ENCODE data around the gene TAS2R14. TPM values are rescaled to one million over a fixed set of nuclear protein-coding genes. Genes with fewer than 3 reads are reported as not detected.

TAS2R14 gene
- total RNA-seq, 1 donor from 2014 or later: 2.0 TPM

- no peak overlapping the region for H3K27ac Mint-ChIP-seq (ENCODE audit: unreplicated experiment)
- H3K27me3 Mint-ChIP-seq (ENCODE audit: unreplicated experiment): no peaks in the 10 kb centered on the region
- TF ChIP-seq CTCF (IDR thresholded peaks at IDR 0.05; ENCODE audit: unreplicated experiment): no peak
- no peak overlapping the region for H3K4me3 Mint-ChIP-seq (ENCODE audit: unreplicated experiment)
- no peaks in the 10 kb centered on the region for H3K9me3 Mint-ChIP-seq (ENCODE audit: unreplicated experiment)
- H3K36me3 Mint-ChIP-seq (ENCODE audit: low read depth, unreplicated experiment): no peaks in the 10 kb centered on the region
- no peaks in the 10 kb centered on the region for H3K4me1 Mint-ChIP-seq (ENCODE audit: unreplicated experiment)
- DNase-seq (ENCODE audit: low spot score): no peak
Measured at GRCh38 chr12:10919809-10920208, 19.3 kb downstream of the TAS2R14 start.

- Mint-ChIP-seq H3K4me3 (ENCODE audit: unreplicated experiment) (no peak overlapping the region), H3K36me3 (ENCODE audit: low read depth, unreplicated experiment) (no peaks in the 10 kb centered on the region), H3K27ac (ENCODE audit: unreplicated experiment) (no peak overlapping the region), H3K9me3 (ENCODE audit: unreplicated experiment) (no peaks in the 10 kb centered on the region), H3K4me1 (ENCODE audit: unreplicated experiment) (peaks cover 3% of the 10 kb centered on the region), H3K27me3 (ENCODE audit: unreplicated experiment) (no peaks in the 10 kb centered on the region)
- TF ChIP-seq CTCF (IDR thresholded peaks at IDR 0.05; ENCODE audit: unreplicated experiment): no peak
- DNase-seq (ENCODE audit: low spot score): no peak
Measured at GRCh38 chr12:10910380-10910779, 28.7 kb downstream of the TAS2R14 start.

GRCh38 chr12:10909462-10909861 lies 29.6 kb downstream of the TAS2R14 start, which contains the start of gene TAS2R13:
TSS of gene TAS2R13 (minus strand) at chr12:10909562. CDS start at chr12:10909298, 264 bp downstream.
- Mint-ChIP-seq H3K27ac (ENCODE audit: unreplicated experiment) (no peak within 1 kb of the TSS), H3K27me3 (ENCODE audit: unreplicated experiment) (no peaks in the 10 kb centered on the region), H3K4me3 (ENCODE audit: unreplicated experiment) (no peak within 1 kb of the TSS), H3K36me3 (ENCODE audit: low read depth, unreplicated experiment) (peaks cover 8% of the 10 kb centered on the region), H3K4me1 (ENCODE audit: unreplicated experiment) (peaks cover 3% of the 10 kb centered on the region), H3K9me3 (ENCODE audit: unreplicated experiment) (no peaks in the 10 kb centered on the region)
- no peak for DNase-seq (ENCODE audit: low spot score)
- TF ChIP-seq CTCF (IDR thresholded peaks at IDR 0.05; ENCODE audit: unreplicated experiment): no peak

- no peak overlapping the region for H3K4me3 Mint-ChIP-seq (ENCODE audit: unreplicated experiment)
- peaks cover 11% of the 10 kb centered on the region for H3K36me3 Mint-ChIP-seq (ENCODE audit: low read depth, unreplicated experiment)
- H3K27me3 Mint-ChIP-seq (ENCODE audit: unreplicated experiment): peaks cover 1% of the 10 kb centered on the region
- H3K9me3 Mint-ChIP-seq (ENCODE audit: unreplicated experiment): peaks cover 5% of the 10 kb centered on the region
- TF ChIP-seq CTCF (IDR thresholded peaks at IDR 0.05; ENCODE audit: unreplicated experiment): no peak
- H3K27ac Mint-ChIP-seq (ENCODE audit: unreplicated experiment): no peak overlapping the region
- no peaks in the 10 kb centered on the region for H3K4me1 Mint-ChIP-seq (ENCODE audit: unreplicated experiment)
- no peak for DNase-seq (ENCODE audit: low spot score)
Measured at GRCh38 chr12:10904686-10905085, 34.4 kb downstream of the TAS2R14 start.

GRCh38 chr12:10901427-10901826 lies 37.6 kb downstream of the TAS2R14 start:
- peaks cover 14% of the 10 kb centered on the region for H3K36me3 Mint-ChIP-seq (ENCODE audit: low read depth, unreplicated experiment)
- H3K4me3 Mint-ChIP-seq (ENCODE audit: unreplicated experiment): no peak overlapping the region
- no peak overlapping the region for H3K27ac Mint-ChIP-seq (ENCODE audit: unreplicated experiment)
- peaks cover 1% of the 10 kb centered on the region for H3K27me3 Mint-ChIP-seq (ENCODE audit: unreplicated experiment)
- peaks cover 5% of the 10 kb centered on the region for H3K9me3 Mint-ChIP-seq (ENCODE audit: unreplicated experiment)
- DNase-seq (ENCODE audit: low spot score): no peak
- peaks cover 4% of the 10 kb centered on the region for H3K4me1 Mint-ChIP-seq (ENCODE audit: unreplicated experiment)
- no peak for TF ChIP-seq CTCF (IDR thresholded peaks at IDR 0.05; ENCODE audit: unreplicated experiment)
